H9 (cell line): ENCODE measurements around the gene TMEM273. TPM values are rescaled to one million over a fixed set of nuclear protein-coding genes. Genes with fewer than 3 reads are reported as not detected.

ENCODE experiments used
- DNase-seq: peaks from one replicate; pipeline ENCODE4 v3.0.0-alpha.2; 2017
- H2AFZ ChIP-seq: one replicate; pipeline ENCODE4 v1.6.1; 2013; ENCODE audit warnings: mild to moderate bottlenecking, low read length, control low read depth, moderate library complexity
- H2AK5ac ChIP-seq: 2 replicates; pipeline ENCODE4 v1.6.1; 2013; ENCODE audit warnings: low read length, control low read depth, mixed read lengths; ENCODE audit not compliant: insufficient read length
- H2BK120ac ChIP-seq: one replicate; pipeline ENCODE4 v1.6.1; 2013; ENCODE audit warnings: low read depth, mild to moderate bottlenecking, low read length, control low read depth, inconsistent platforms; ENCODE audit not compliant: poor library complexity, severe bottlenecking
- H2BK12ac ChIP-seq: 2 replicates; pipeline ENCODE4 v1.6.1; 2013; ENCODE audit warnings: low read length, control low read depth, mixed read lengths, low read depth; ENCODE audit not compliant: insufficient read length
- H2BK15ac ChIP-seq: 2 replicates; pipeline ENCODE4 v1.6.1; 2013; ENCODE audit warnings: low read depth, low read length, control low read depth
- H2BK20ac ChIP-seq: one replicate; pipeline ENCODE4 v1.6.1; 2013; ENCODE audit warnings: low read depth, mild to moderate bottlenecking, low read length, control low read depth, inconsistent platforms; ENCODE audit not compliant: poor library complexity, severe bottlenecking
- H2BK5ac ChIP-seq: 2 replicates; pipeline ENCODE4 v1.6.1; 2013; ENCODE audit warnings: low read length, control low read depth, mixed read lengths; ENCODE audit not compliant: insufficient read length
- H3K14ac ChIP-seq: 2 replicates; pipeline ENCODE4 v1.6.1; 2013; ENCODE audit warnings: low read length, control low read depth; ENCODE audit not compliant: insufficient read depth
- H3K18ac ChIP-seq: 2 replicates; pipeline ENCODE4 v1.6.1; 2013; ENCODE audit warnings: low read depth, mild to moderate bottlenecking, mixed read lengths, low read length, control low read depth; ENCODE audit not compliant: insufficient read length
- H3K23ac ChIP-seq: 2 replicates; pipeline ENCODE4 v1.6.1; 2013; ENCODE audit warnings: low read length, control low read depth, mixed read lengths, low read depth; ENCODE audit not compliant: insufficient read length
- H3K23me2 ChIP-seq: 2 replicates; pipeline ENCODE4 v1.6.1; 2013; ENCODE audit warnings: low read depth, mild to moderate bottlenecking, mixed read lengths, low read length, control low read depth; ENCODE audit not compliant: insufficient read length, poor library complexity, severe bottlenecking
- H3K27ac ChIP-seq: 2 replicates; pipeline ENCODE4 v1.5.1; 2013; ENCODE audit warnings: low read length, control low read depth, mixed read lengths, low read depth; ENCODE audit not compliant: insufficient read length
- H3K27me3 ChIP-seq: 2 replicates; pipeline ENCODE4 v1.6.1; 2013; ENCODE audit warnings: low read length, control low read depth, inconsistent platforms; ENCODE audit not compliant: insufficient read depth
- H3K4ac ChIP-seq: 2 replicates; pipeline ENCODE4 v1.6.1; 2013; ENCODE audit warnings: low read depth, mild to moderate bottlenecking, control low read depth, inconsistent platforms, low read length, moderate library complexity
- H3K4me1 ChIP-seq: 2 replicates; pipeline ENCODE4 v1.6.1; 2013; ENCODE audit warnings: low read length, control low read depth, inconsistent platforms; ENCODE audit not compliant: insufficient read depth
- H3K4me2 ChIP-seq: 2 replicates; pipeline ENCODE4 v1.6.1; 2013; ENCODE audit warnings: low read length, control low read depth, mixed read lengths; ENCODE audit not compliant: insufficient read length, insufficient read depth
- H3K56ac ChIP-seq: 2 replicates; pipeline ENCODE4 v1.6.1; 2013; ENCODE audit warnings: low read depth, mild to moderate bottlenecking, mixed read lengths, low read length, control low read depth; ENCODE audit not compliant: insufficient read length
- H3K79me1 ChIP-seq: 2 replicates; pipeline ENCODE4 v1.6.1; 2013; ENCODE audit warnings: low read depth, mild to moderate bottlenecking, moderate library complexity, low read length, control low read depth, inconsistent platforms; ENCODE audit not compliant: insufficient read depth, poor library complexity, severe bottlenecking
- H3K79me2 ChIP-seq: 2 replicates; pipeline ENCODE4 v1.6.1; 2013; ENCODE audit warnings: low read length, control low read depth, inconsistent platforms; ENCODE audit not compliant: insufficient read depth
- H3K9ac ChIP-seq: 2 replicates; pipeline ENCODE4 v1.6.1; 2013; ENCODE audit warnings: low read length, control low read depth, mixed read lengths; ENCODE audit not compliant: insufficient read length; ENCODE audit errors: extremely low read depth
- H3K9me3 ChIP-seq: one replicate; pipeline ENCODE4 v1.6.1; 2013; ENCODE audit warnings: low read depth, low read length, inconsistent platforms; ENCODE audit not compliant: control insufficient read depth
- H3T11ph ChIP-seq: one replicate; pipeline ENCODE4 v1.6.1; 2013; ENCODE audit warnings: mild to moderate bottlenecking, low read length, control low read depth, inconsistent platforms
- H4K20me1 ChIP-seq: one replicate; pipeline ENCODE4 v1.6.1; 2013; ENCODE audit not compliant: control insufficient read depth, insufficient read length, insufficient read depth
- H4K5ac ChIP-seq: 2 replicates; pipeline ENCODE4 v1.6.1; 2013; ENCODE audit warnings: low read depth, mild to moderate bottlenecking, mixed read lengths, low read length, control low read depth; ENCODE audit not compliant: insufficient read length
- H4K8ac ChIP-seq: replicated peaks from 2 replicates; pipeline ENCODE4 v1.6.1; 2013; ENCODE audit warnings: low read length, control low read depth, mixed read lengths, low read depth; ENCODE audit not compliant: insufficient read length
- H4K91ac ChIP-seq: 2 replicates; pipeline ENCODE4 v1.6.1; 2013; ENCODE audit warnings: low read depth, mild to moderate bottlenecking, moderate library complexity, mixed read lengths, low read length, control low read depth; ENCODE audit not compliant: insufficient read length
- H3K27ac Mint-ChIP-seq, 3 experiments: 2 replicates in 2 of 3; 3 replicates in 1 of 3; pipeline ENCODE4 v1.8.0; 2020 to 2021; ENCODE audit warnings: mixed read lengths in 3 of 3, mild to moderate bottlenecking in 1 of 3, moderate library complexity in 1 of 3
- H3K27me3 Mint-ChIP-seq: 2 replicates; pipeline ENCODE4 v1.8.0; 2021; ENCODE audit warnings: low read depth, mild to moderate bottlenecking, moderate library complexity, mixed read lengths
- H3K36me3 Mint-ChIP-seq, 3 experiments: 2 replicates in 2 of 3; 3 replicates in 1 of 3; pipeline ENCODE4 v1.8.0; 2020 to 2021; ENCODE audit warnings: low read depth in 3 of 3, mixed read lengths in 3 of 3; ENCODE audit not compliant: insufficient read depth in 1 of 3
- H3K4me1 Mint-ChIP-seq, 2 experiments: 2 replicates each; pipeline ENCODE4 v1.8.0; 2020; ENCODE audit warnings: mixed read lengths in 2 of 2
- H3K4me3 Mint-ChIP-seq, 2 experiments: 2 replicates in 1 of 2; 3 replicates in 1 of 2; pipeline ENCODE4 v1.8.0; 2020 to 2021; ENCODE audit warnings: mild to moderate bottlenecking in 2 of 2, mixed read lengths in 2 of 2, moderate library complexity in 1 of 2
- H3K9me3 Mint-ChIP-seq, 2 experiments: 2 replicates in 1 of 2; 3 replicates in 1 of 2; pipeline ENCODE4 v1.8.0; 2020; ENCODE audit warnings: mild to moderate bottlenecking in 2 of 2, mixed read lengths in 2 of 2, moderate library complexity in 1 of 2
- CTCF ChIP-seq: fragments of 200-600 bp; sonication (generic); conservative IDR thresholded peaks from 3 replicates; pipeline ENCODE4 v1.8.0; 2021; ENCODE audit warnings: antibody characterized with exemption, mild to moderate bottlenecking
- total RNA-seq: library from RNA; stranded (reverse); gene quantifications from 2 replicates; pipeline ENCODE4 v1.2.1, GENCODE V29; 2021

Gene TMEM273
- total RNA-seq, 1 experiment from 2014 or later = not detected

DNA sequence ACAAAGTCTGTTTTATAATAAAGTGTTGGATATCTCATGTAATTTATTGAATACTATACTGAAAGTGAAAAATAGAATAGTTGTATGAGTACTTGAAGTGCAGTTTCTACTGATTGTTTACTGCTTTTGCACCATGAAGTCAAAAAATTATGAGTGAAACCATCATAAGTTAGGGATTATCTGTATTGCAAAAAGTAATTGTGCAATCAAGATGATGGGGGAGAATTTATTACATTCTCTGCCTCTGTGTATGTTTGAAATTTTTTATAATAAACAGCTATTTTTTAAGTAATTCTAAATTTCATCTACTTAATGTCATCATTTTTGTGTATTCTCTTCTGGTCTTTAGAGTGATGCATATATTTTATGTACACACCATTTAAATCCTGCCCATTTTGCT lies 47.2 kb upstream of the TMEM273 start:
- Histone ChIP-seq H3K27ac (no peak overlapping the region), H2BK5ac (no peak overlapping the region), H2BK20ac (no peak overlapping the region), H3K4me2 (no peak overlapping the region), H2AK5ac (no peak overlapping the region), H2BK12ac (no peak overlapping the region), H3K27me3 (no peaks in the 10 kb centered on the region), H4K91ac (no peak overlapping the region), H3K9me3 (no peaks in the 10 kb centered on the region), H4K5ac (no peak overlapping the region), H3K4me1 (no peaks in the 10 kb centered on the region), H3K79me1 (no peaks in the 10 kb centered on the region), H4K20me1 (no peaks in the 10 kb centered on the region), H4K8ac (no peak overlapping the region), H3K14ac (no peak overlapping the region), H3K56ac (no peak overlapping the region), H3K4ac (no peak overlapping the region), H3K9ac (no peak overlapping the region), H2BK15ac (no peak overlapping the region), H3K23ac (no peak overlapping the region), H3T11ph (no peak overlapping the region), H3K23me2 (no peaks in the 10 kb centered on the region), H3K18ac (no peak overlapping the region), H2BK120ac (no peak overlapping the region), H3K79me2 (no peaks in the 10 kb centered on the region), H2AFZ (no peak overlapping the region)
- Mint-ChIP-seq H3K9me3 (no peaks in the 10 kb centered on the region), H3K27ac (no peak overlapping the region), H3K4me3 (no peak overlapping the region), H3K27me3 (peaks cover 60% of the 10 kb centered on the region), H3K36me3 (no peaks in the 10 kb centered on the region; a peak in 1 of 7 replicates), H3K4me1 (peaks cover 0 to 2% of the 10 kb centered on the region in 2 experiments; a peak in 1 of 4 replicates)
- TF ChIP-seq CTCF = no peak
- DNase-seq = no peak
